Activated CD8-positive, alpha-beta T cell treated with anti-CD3 and anti-CD28 coated beads, Interleukin-2, amount 10 ng/mL, durations not matched to agents 7 days and 5 days (primary cell): ENCODE measurements around the gene LUZP1. TPM values are rescaled to one million over a fixed set of nuclear protein-coding genes. Genes with fewer than 3 reads are reported as not detected.
"Not testable (repeated sequence)": the region's sequence is repeated elsewhere in the genome, so short reads cannot be mapped to it uniquely, and the experiment has no call there.

Experiments
- ATAC-seq: fragments of 150-1000 bp; cut with Tn5 transposase; one replicate; pipeline ENCODE4 v1.10.0; 2021; ENCODE audit warnings: moderate library complexity
- CTCF ChIA-PET: fragments of 350-600 bp; sonication (Branson Sonifier 250); formaldehyde crosslinking; loops from one replicate; lab custom pipeline; 2021; ENCODE audit warnings: antibody characterized with exemption; lab: Charles Lee
- POLR2A ChIA-PET: fragments of 350-600 bp; sonication (Branson Sonifier 250); formaldehyde crosslinking; loops from one replicate; lab custom pipeline; 2021; ENCODE audit warnings: antibody characterized with exemption; lab: Charles Lee
- DNase-seq: peaks from one replicate; pipeline ENCODE4 v3.0.0-alpha.2; 2020
- H3K27ac Mint-ChIP-seq: one replicate; pipeline ENCODE4 v1.8.0; 2021; ENCODE audit warnings: mild to moderate bottlenecking, mixed read lengths
- H3K27me3 Mint-ChIP-seq: one replicate; pipeline ENCODE4 v1.8.0; 2021; ENCODE audit warnings: low read depth, mixed read lengths
- H3K36me3 Mint-ChIP-seq: one replicate; pipeline ENCODE4 v1.8.0; 2021; ENCODE audit warnings: low read depth, mixed read lengths
- H3K4me1 Mint-ChIP-seq: one replicate; pipeline ENCODE4 v1.8.0; 2021; ENCODE audit warnings: low read depth, mixed read lengths
- H3K4me3 Mint-ChIP-seq: one replicate; pipeline ENCODE4 v1.8.0; 2021; ENCODE audit warnings: mild to moderate bottlenecking, mixed read lengths
- H3K9me3 Mint-ChIP-seq: one replicate; pipeline ENCODE4 v1.8.0; 2022; ENCODE audit warnings: mixed read lengths; ENCODE audit not compliant: insufficient read depth
- total RNA-seq, 2 experiments: library from RNA; stranded (reverse); gene quantifications; one replicate each; pipeline ENCODE4 v1.2.3, GENCODE V29; 2021

Gene LUZP1
- total RNA-seq, 2 experiments from 2014 or later: 15.2 to 16.0 TPM

DNA sequence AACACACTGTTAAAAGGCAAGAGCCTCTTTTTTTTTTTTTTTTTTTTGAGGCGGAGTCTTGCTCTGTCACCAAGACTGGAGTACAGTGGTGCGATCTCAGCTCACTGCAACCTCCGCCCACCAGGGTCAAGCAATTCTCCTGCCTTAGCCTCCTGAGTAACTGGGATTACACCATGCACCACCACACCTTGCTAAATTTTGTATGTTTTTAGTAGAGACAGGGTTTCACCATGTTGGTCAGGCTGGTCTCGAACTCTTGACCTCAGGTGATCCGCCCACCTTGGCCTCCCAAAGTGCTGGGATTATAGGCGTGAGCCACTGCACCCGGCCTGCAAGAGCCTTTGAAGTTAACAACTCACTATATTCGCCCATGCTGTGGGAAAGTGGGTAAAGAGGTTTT is 39.1 kb upstream of the LUZP1 start:
- CTCF ChIA-PET, H3K36me3 Mint-ChIP-seq, H3K4me1 Mint-ChIP-seq, POLR2A ChIA-PET, H3K4me3 Mint-ChIP-seq, H3K9me3 Mint-ChIP-seq, DNase-seq, ATAC-seq, H3K27ac Mint-ChIP-seq: not testable (repeated sequence)
- peaks cover 22% of the 10 kb centered on the region for H3K27me3 Mint-ChIP-seq

DNA sequence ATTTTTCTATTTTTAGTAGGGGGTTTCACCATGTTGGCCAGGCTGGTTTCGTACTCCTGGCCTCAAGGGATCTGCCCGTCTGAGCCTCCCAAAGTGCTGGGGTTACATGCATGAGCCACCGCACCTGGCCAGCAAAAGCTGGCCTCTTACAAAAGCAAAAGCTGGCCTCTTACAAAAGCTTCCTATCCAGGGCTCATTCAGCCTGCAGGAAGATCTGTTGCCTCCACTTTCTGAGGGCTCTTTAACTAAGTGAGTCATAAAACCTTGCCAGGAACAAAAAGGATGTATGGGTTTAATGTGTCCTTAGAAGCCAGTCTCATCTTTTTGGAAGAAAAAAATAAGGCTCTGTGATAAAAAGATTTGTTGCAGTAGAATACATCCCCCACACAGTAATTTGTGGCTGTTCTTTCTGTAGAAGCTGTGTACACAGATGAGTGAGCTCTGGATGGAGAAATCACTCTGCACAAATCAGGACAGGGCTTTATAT is 33.6 kb upstream of the LUZP1 start:
- Mint-ChIP-seq H3K4me3 (no peak overlapping the region), H3K36me3 (no peaks in the 10 kb centered on the region), H3K4me1 (no peaks in the 10 kb centered on the region), H3K9me3 (no peaks in the 10 kb centered on the region), H3K27me3 (peaks cover 8% of the 10 kb centered on the region), H3K27ac (no peak overlapping the region)
- ATAC-seq (no peak), DNase-seq (no peak)
- ChIA-PET CTCF (interaction anchor here (2.6 kb wide), 1 partner anchor 18 kb away, joined by 12 read pairs; no protein-coding TSS in a partner anchor), POLR2A (no interaction called here)

DNA sequence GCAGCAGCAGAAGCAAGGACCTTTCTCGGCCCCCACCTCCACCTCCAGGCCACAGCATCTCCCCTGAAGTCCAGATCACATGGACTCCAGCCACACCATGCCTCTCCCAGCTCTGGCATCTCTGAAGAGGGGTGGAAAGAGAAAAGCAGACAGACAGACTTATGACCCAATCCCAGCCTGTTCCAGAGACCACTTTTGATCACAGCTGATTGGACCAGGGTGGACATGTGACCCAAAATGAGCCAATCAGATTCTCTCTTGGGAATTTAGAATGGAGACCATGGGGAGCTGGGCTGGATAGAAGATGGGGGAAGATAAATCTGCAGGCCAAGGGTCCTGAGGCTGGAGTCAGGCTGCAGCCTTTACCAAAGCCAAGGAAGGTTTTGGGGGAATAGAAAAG is 32.2 kb upstream of the LUZP1 start:
- Mint-ChIP-seq H3K4me3 (no peak overlapping the region), H3K27ac (no peak overlapping the region), H3K4me1 (no peaks in the 10 kb centered on the region), H3K27me3 (peaks cover 11% of the 10 kb centered on the region), H3K9me3 (no peaks in the 10 kb centered on the region), H3K36me3 (no peaks in the 10 kb centered on the region)
- ChIA-PET POLR2A (no interaction called here), CTCF (interaction anchor here (2.6 kb wide), 1 partner anchor 17 kb away, joined by 12 read pairs; no protein-coding TSS in a partner anchor)
- DNase-seq: no peak
- ATAC-seq: no peak

DNA sequence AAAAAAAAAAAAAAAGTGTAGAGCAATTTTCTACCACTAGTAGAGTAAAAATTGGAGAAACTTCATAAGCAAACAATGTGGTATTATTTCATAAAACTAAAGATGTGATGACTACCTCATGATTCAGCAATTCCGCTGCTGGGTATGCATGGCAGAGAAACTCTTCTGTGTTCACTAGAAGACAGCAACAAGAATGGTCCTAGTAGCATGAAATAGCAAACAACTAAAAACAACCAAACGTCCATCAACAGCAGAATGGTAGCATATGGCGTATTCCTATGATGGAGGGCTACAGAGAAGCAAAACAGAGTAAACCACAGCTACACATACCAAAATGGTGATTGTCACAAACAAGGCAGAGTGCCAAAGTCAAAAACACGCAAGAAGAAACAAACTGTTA is 29.7 kb upstream of the LUZP1 start:
- DNase-seq: no peak
- Mint-ChIP-seq H3K4me3 (no peak overlapping the region), H3K27me3 (peaks cover 3% of the 10 kb centered on the region), H3K27ac (no peak overlapping the region), H3K36me3 (no peaks in the 10 kb centered on the region), H3K4me1 (no peaks in the 10 kb centered on the region), H3K9me3 (no peaks in the 10 kb centered on the region)
- ATAC-seq: no peak
- ChIA-PET POLR2A (no interaction called here), CTCF (interaction anchor here (5.2 kb wide), 1 partner anchor 14 kb away, joined by 38 read pairs; no protein-coding TSS in a partner anchor)

DNA sequence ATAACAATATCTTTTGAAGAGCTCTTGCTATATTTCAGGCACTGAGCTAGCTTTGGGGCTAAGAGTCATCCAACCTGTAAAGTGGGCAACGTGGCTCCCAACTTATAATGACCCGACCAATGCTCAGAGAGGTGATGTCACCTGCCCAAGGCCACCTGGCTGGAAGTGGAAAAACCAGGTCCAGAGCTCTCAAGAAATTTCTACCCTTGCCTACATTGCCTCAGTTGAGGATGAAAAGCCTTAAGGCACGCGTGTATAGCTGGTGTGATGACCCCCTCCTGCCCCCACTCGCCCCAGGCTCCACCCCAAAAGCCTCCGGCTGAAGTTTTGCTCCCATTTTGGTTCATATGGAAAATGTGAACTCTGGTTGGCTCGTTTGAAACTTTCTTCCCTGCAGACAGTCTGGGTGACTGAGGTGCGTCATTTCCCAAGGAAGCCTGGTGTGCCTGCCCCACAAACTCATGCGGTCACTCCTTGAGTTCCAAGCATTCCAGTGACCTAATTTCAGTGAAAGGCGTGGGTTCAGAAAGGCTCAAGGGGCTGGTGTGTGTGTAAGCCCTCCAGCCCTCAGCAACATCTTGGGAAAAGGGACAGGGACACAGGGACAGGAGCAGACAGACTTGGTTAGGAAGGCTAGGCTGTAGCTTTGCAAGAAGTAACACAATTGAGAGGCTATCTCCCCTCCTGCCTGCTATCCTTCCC is 28.1 kb upstream of the LUZP1 start:
- Mint-ChIP-seq H3K9me3 (no peaks in the 10 kb centered on the region), H3K27me3 (peaks cover 6% of the 10 kb centered on the region), H3K36me3 (no peaks in the 10 kb centered on the region), H3K4me1 (no peaks in the 10 kb centered on the region), H3K27ac (no peak overlapping the region), H3K4me3 (no peak overlapping the region)
- ChIA-PET POLR2A (interaction anchor here (0.6 kb wide), 1 partner anchor 102 kb away, joined by 3 read pairs; no protein-coding TSS in a partner anchor), CTCF (interaction anchor here (2.7 to 5.2 kb wide), 2 partner anchors 12 to 97 kb away, joined by 21 to 38 read pairs; no protein-coding TSS in a partner anchor)
- DNase-seq (no peak), ATAC-seq (no peak)

DNA sequence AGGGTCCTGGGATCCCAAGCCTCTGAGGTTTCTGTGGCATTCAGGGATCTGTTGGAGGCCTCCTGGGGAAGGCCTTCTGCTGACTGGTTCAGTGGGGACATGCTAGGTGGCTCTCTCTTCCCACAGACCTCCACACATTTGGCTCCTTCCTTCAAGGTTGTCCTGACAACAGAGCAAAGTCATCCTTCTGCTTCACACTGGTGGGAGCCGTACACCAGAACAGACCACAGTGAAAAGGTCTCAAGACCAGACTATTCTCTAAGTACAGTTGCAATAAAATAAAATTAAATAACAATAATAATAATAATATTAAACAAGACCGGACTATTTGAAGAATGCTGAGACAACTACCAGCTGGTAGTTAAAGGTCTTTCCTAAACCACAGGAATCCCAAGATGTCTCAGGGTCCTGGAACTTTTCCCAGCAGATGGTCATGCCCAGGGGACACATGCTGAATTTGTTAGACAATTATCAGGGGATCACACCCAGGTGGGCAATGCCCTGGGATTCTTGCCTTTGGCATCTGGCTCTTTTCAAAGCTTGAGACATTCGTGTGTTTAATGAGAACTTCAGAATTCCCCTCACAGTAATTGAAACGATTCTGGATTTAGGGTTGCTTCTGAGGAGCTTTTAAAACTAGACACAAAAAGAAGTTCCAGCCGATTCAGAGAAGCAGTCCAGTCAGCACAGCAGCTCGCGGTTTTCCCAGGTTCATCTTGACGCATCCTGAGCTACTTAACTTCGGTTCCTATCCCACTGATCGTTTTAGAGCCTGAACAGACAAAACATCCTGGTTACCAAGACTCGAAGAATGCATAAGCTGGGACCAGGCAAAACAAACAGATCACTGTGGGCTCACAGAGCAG is 25.7 kb upstream of the LUZP1 start:
- DNase-seq (no peak), ATAC-seq (no peak)
- no peaks in the 10 kb centered on the region for H3K36me3 Mint-ChIP-seq
- no peak overlapping the region for H3K27ac Mint-ChIP-seq
- no peak overlapping the region for H3K4me3 Mint-ChIP-seq
- no peaks in the 10 kb centered on the region for H3K4me1 Mint-ChIP-seq
- no peaks in the 10 kb centered on the region for H3K9me3 Mint-ChIP-seq
- ChIA-PET CTCF (interaction anchor here (0.7 to 5.2 kb wide), 3 partner anchors 10 to 95 kb away, joined by 3 to 38 read pairs (median 21); no protein-coding TSS in a partner anchor), POLR2A (interaction anchor here (0.6 kb wide), 1 partner anchor 1438 kb away, joined by 3 read pairs; no protein-coding TSS in a partner anchor)
- H3K27me3 Mint-ChIP-seq: peaks cover 7% of the 10 kb centered on the region

DNA sequence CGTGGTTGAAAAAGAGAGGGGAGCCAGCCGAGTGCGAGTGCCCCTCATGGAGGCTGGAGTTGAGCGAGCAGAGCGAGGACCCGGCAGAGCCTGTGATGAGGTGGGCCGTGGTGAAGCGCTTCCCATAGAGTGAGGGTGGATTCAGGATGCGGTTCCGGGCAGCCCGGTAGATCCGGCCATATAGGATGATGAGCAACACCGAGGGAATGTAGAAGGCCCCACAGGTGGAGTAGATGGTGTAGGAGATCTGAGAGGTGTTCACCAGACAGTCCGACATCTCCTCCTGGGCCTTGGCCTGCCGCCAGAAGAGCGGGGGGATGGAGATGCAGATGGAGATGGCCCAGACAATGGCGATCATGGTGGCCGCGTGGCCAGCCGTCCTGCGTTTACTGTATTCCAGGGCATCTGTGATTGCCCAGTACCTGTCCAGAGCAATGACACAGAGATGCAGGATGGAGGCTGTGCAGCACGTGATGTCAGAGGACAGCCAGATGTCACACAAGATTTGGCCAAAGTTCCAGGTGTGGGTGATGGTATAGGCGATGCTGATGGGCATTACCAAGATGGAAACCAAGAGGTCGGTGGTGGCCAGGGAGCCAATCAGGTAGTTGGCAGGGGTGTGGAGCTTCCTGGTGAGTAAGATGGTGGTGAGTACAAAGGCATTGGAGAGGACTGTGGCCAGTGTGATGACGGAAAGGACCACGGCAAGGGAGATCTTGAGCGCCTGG is 24.9 kb upstream of the LUZP1 start:
- H3K27me3 Mint-ChIP-seq: peaks cover 7% of the 10 kb centered on the region
- no peak overlapping the region for H3K4me3 Mint-ChIP-seq
- CTCF ChIA-PET: interaction anchor here (5.2 kb wide), 1 partner anchor 9 kb away, joined by 38 read pairs; no protein-coding TSS in a partner anchor
- H3K9me3 Mint-ChIP-seq: no peaks in the 10 kb centered on the region
- DNase-seq (no peak), ATAC-seq (no peak)
- no peaks in the 10 kb centered on the region for H3K4me1 Mint-ChIP-seq
- no peak overlapping the region for H3K27ac Mint-ChIP-seq
- POLR2A ChIA-PET: interaction anchor here (0.7 kb wide), 1 partner anchor 79 kb away, joined by 3 read pairs; no protein-coding TSS in a partner anchor
- no peaks in the 10 kb centered on the region for H3K36me3 Mint-ChIP-seq

DNA sequence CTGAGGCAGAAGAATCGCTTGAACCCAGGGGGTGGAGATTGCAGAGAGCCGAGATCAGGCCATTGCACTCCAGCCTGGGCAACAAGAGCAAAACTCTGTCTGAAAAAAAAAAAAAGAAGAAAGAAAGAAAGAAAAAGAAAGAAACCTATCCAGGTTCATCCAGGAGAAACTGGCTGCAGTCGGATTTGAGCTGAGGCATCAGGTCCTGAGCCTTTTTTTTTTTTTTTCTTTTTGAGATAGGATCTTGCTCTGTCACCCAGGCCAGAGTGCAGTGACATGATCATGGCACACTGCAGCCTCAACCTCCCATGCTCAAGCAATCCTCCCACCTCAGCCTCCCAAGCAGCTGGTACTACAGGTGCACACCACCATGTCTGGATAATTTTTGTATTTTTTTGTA is 22.5 kb upstream of the LUZP1 start:
- no peaks in the 10 kb centered on the region for H3K36me3 Mint-ChIP-seq
- CTCF ChIA-PET: no interaction called here
- POLR2A ChIA-PET: interaction anchor here (0.7 kb wide), 1 partner anchor 23 kb away, joined by 3 read pairs; no protein-coding TSS in a partner anchor
- no peaks in the 10 kb centered on the region for H3K4me1 Mint-ChIP-seq
- no peak overlapping the region for H3K27ac Mint-ChIP-seq
- H3K4me3 Mint-ChIP-seq: no peak overlapping the region
- no peaks in the 10 kb centered on the region for H3K9me3 Mint-ChIP-seq
- ATAC-seq (no peak), DNase-seq (no peak)
- peaks cover 4% of the 10 kb centered on the region for H3K27me3 Mint-ChIP-seq

DNA sequence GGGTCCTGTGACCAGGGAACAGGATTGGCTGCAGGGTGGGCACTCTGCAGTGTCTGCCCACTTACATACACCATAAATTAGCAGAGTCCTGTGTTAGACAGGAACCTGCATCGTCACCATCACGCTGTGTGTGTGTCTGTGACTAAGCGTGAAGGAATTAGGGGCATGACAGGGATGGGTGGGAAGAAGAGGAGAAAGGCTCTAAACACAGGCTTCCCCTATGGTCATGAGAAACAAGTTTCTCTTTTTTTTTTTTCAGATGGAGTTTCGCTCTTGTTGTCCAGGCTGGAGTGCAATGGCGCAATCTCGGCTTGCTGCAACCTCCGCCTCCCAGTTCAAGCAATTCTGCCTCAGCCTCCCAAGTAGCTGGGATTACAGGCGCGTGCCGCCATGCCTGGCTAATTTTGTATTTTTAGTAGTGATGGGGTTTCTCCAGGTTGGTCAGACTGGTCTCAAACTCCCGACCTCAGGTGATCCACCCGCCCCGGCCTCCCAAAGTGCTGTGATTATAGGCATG is 20.3 kb upstream of the LUZP1 start:
- ATAC-seq, DNase-seq, H3K27ac Mint-ChIP-seq, H3K4me1 Mint-ChIP-seq, H3K9me3 Mint-ChIP-seq, H3K36me3 Mint-ChIP-seq, H3K27me3 Mint-ChIP-seq, H3K4me3 Mint-ChIP-seq, POLR2A ChIA-PET: not testable (repeated sequence)
- CTCF ChIA-PET: interaction anchor here (0.6 kb wide), 1 partner anchor 94 kb away, joined by 3 read pairs; no protein-coding TSS in a partner anchor

DNA sequence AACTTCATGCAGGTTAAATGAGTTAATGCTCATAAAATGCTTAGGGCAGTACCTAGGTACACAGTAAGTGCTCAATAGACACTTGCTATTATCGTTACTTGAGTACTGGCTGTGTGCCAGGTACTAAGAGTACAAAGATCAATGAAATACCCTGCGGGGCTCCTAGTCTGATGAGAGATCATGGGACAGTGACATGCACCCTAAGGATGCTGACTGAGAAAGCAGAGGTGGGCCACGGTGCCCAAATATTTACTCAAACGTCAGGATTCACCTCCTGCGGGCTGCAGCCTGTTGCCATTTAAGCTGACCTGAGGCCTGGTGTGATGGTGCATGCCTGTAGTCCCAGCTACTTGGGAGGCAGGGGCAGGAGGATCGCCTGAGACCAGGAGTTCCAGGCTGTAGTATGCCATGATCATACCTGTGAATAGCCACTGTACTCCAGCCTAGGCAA is 19.8 kb upstream of the LUZP1 start:
- CTCF ChIA-PET: interaction anchor here (12.6 kb wide), 1 partner anchor 90 kb away, joined by 735 read pairs; no protein-coding TSS in a partner anchor
- DNase-seq (no peak), ATAC-seq (no peak)
- H3K36me3 Mint-ChIP-seq: no peaks in the 10 kb centered on the region
- H3K27me3 Mint-ChIP-seq: peaks cover 14% of the 10 kb centered on the region
- POLR2A ChIA-PET: no interaction called here
- peaks cover 5% of the 10 kb centered on the region for H3K4me1 Mint-ChIP-seq
- H3K4me3 Mint-ChIP-seq: no peak overlapping the region
- no peaks in the 10 kb centered on the region for H3K9me3 Mint-ChIP-seq
- no peak overlapping the region for H3K27ac Mint-ChIP-seq

DNA sequence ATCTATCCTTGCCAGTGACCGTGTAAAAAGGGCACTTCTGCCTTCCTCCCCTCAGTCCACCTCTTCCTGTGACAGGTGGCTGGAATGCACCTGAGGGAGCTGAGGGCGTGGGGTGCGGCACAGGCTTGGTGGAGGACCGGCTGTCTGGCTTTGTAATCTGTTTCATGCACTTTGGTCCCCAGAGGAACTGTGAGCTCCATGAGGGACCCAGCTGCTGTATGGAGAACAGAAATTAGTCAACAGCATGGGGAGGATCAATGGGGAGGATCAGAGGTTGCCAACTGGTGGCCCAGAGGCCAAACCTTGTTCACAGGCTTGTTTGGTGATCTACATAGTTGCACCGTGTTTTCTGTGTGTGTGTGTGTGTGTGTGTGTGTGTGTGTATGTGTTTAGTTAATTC is 19.0 kb upstream of the LUZP1 start:
- ATAC-seq (no peak), DNase-seq (no peak)
- H3K9me3 Mint-ChIP-seq: no peaks in the 10 kb centered on the region
- ChIA-PET CTCF (interaction anchor here (12.6 kb wide), 1 partner anchor 90 kb away, joined by 735 read pairs; no protein-coding TSS in a partner anchor), POLR2A (no interaction called here)
- H3K27ac Mint-ChIP-seq: no peak overlapping the region
- H3K27me3 Mint-ChIP-seq: peaks cover 20% of the 10 kb centered on the region
- H3K4me1 Mint-ChIP-seq: peaks cover 5% of the 10 kb centered on the region
- no peak overlapping the region for H3K4me3 Mint-ChIP-seq
- H3K36me3 Mint-ChIP-seq: no peaks in the 10 kb centered on the region
